ENCODE data around the gene DCLRE1B.
A peak's percentile ranks its signal among the peaks of the same experiment; 100 is the strongest.

The DCLRE1B gene

GRCh38 chr1:113904674-113905434 lies at the start of gene DCLRE1B, which contains the start of gene AP4B1:
Gene DCLRE1B, plus strand, starts transcription at chr1:113905326. Its CDS starts 261 bp downstream, at chr1:113905587.
Gene AP4B1, minus strand, starts transcription at chr1:113904799. Its CDS starts 82 bp downstream, at chr1:113904717.
- Histone ChIP-seq H3K9me3 (ENCODE audit: low read length) (no peaks in the 10 kb centered on the region), H3K4me1 (ENCODE audit: insufficient read depth, low read length) (peaks cover 8% of the 10 kb centered on the region), H2AFZ (ENCODE audit: low read depth, low read length) (peak within 1 kb of the TSS; percentile 85), H3K27me3 (ENCODE audit: insufficient read depth, low read length) (no peaks in the 10 kb centered on the region), H3K4me3 (ENCODE audit: low read length) (peak within 1 kb of the TSS; percentile 65), H3K36me3 (ENCODE audit: insufficient read depth, low read length) (peaks cover 27% of the 10 kb centered on the region)

GRCh38 chr1:113855630-113856400 lies 49.3 kb upstream of the DCLRE1B start:
- Histone ChIP-seq H3K27me3 (ENCODE audit: insufficient read depth, low read length) (no peaks in the 10 kb centered on the region), H3K4me3 (ENCODE audit: low read length) (no peak overlapping the region), H3K36me3 (ENCODE audit: insufficient read depth, low read length) (no peaks in the 10 kb centered on the region), H3K9me3 (ENCODE audit: low read length) (no peaks in the 10 kb centered on the region), H3K4me1 (ENCODE audit: insufficient read depth, low read length) (no peaks in the 10 kb centered on the region), H2AFZ (ENCODE audit: low read depth, low read length) (no peak overlapping the region)

GRCh38 chr1:113856401-113856790 lies 48.7 kb upstream of the DCLRE1B start:
- H3K4me1 ChIP-seq (ENCODE audit: insufficient read depth, low read length), result no peaks in the 10 kb centered on the region
- H2AFZ ChIP-seq (ENCODE audit: low read depth, low read length), result no peak overlapping the region
- H3K36me3 ChIP-seq (ENCODE audit: insufficient read depth, low read length), result no peaks in the 10 kb centered on the region
- H3K9me3 ChIP-seq (ENCODE audit: low read length), result no peaks in the 10 kb centered on the region
- H3K4me3 ChIP-seq (ENCODE audit: low read length), result no peak overlapping the region
- no peaks in the 10 kb centered on the region for H3K27me3 ChIP-seq (ENCODE audit: insufficient read depth, low read length)

- Histone ChIP-seq H3K9me3 (ENCODE audit: low read length) (no peaks in the 10 kb centered on the region), H3K36me3 (ENCODE audit: insufficient read depth, low read length) (no peaks in the 10 kb centered on the region), H3K27me3 (ENCODE audit: insufficient read depth, low read length) (no peaks in the 10 kb centered on the region), H2AFZ (ENCODE audit: low read depth, low read length) (no peak overlapping the region), H3K4me3 (ENCODE audit: low read length) (no peak overlapping the region), H3K4me1 (ENCODE audit: insufficient read depth, low read length) (no peaks in the 10 kb centered on the region)
Measured at GRCh38 chr1:113857776-113858175, 47.4 kb upstream of the DCLRE1B start.

GRCh38 chr1:113858418-113858817 lies 46.7 kb upstream of the DCLRE1B start:
- H3K9me3 ChIP-seq (ENCODE audit: low read length), result no peaks in the 10 kb centered on the region
- no peaks in the 10 kb centered on the region for H3K27me3 ChIP-seq (ENCODE audit: insufficient read depth, low read length)
- no peaks in the 10 kb centered on the region for H3K36me3 ChIP-seq (ENCODE audit: insufficient read depth, low read length)
- H3K4me3 ChIP-seq (ENCODE audit: low read length), result no peak overlapping the region
- H2AFZ ChIP-seq (ENCODE audit: low read depth, low read length), result no peak overlapping the region
- H3K4me1 ChIP-seq (ENCODE audit: insufficient read depth, low read length), result no peaks in the 10 kb centered on the region

- Histone ChIP-seq H3K4me3 (ENCODE audit: low read length) (no peak overlapping the region), H3K9me3 (ENCODE audit: low read length) (no peaks in the 10 kb centered on the region), H3K36me3 (ENCODE audit: insufficient read depth, low read length) (no peaks in the 10 kb centered on the region), H3K4me1 (ENCODE audit: insufficient read depth, low read length) (no peaks in the 10 kb centered on the region), H3K27me3 (ENCODE audit: insufficient read depth, low read length) (no peaks in the 10 kb centered on the region), H2AFZ (ENCODE audit: low read depth, low read length) (peak overlapping the region; percentile 16)
Measured at GRCh38 chr1:113858982-113859381, 46.1 kb upstream of the DCLRE1B start.

GRCh38 chr1:113859478-113860175 lies 45.5 kb upstream of the DCLRE1B start:
- no peaks in the 10 kb centered on the region for H3K27me3 ChIP-seq (ENCODE audit: insufficient read depth, low read length)
- no peaks in the 10 kb centered on the region for H3K9me3 ChIP-seq (ENCODE audit: low read length)
- H3K36me3 ChIP-seq (ENCODE audit: insufficient read depth, low read length), result no peaks in the 10 kb centered on the region
- peak overlapping the region; percentile 16 for H2AFZ ChIP-seq (ENCODE audit: low read depth, low read length)
- no peaks in the 10 kb centered on the region for H3K4me1 ChIP-seq (ENCODE audit: insufficient read depth, low read length)
- H3K4me3 ChIP-seq (ENCODE audit: low read length), result no peak overlapping the region

- Histone ChIP-seq H3K9me3 (ENCODE audit: low read length) (no peaks in the 10 kb centered on the region), H3K4me1 (ENCODE audit: insufficient read depth, low read length) (no peaks in the 10 kb centered on the region), H2AFZ (ENCODE audit: low read depth, low read length) (no peak overlapping the region), H3K4me3 (ENCODE audit: low read length) (no peak overlapping the region), H3K36me3 (ENCODE audit: insufficient read depth, low read length) (no peaks in the 10 kb centered on the region), H3K27me3 (ENCODE audit: insufficient read depth, low read length) (no peaks in the 10 kb centered on the region)
Measured at GRCh38 chr1:113860891-113861290, 44.2 kb upstream of the DCLRE1B start.

- H3K36me3 ChIP-seq (ENCODE audit: insufficient read depth, low read length), result no peaks in the 10 kb centered on the region
- no peak overlapping the region for H3K4me3 ChIP-seq (ENCODE audit: low read length)
- H3K27me3 ChIP-seq (ENCODE audit: insufficient read depth, low read length), result no peaks in the 10 kb centered on the region
- H2AFZ ChIP-seq (ENCODE audit: low read depth, low read length), result no peak overlapping the region
- H3K9me3 ChIP-seq (ENCODE audit: low read length), result no peaks in the 10 kb centered on the region
- H3K4me1 ChIP-seq (ENCODE audit: insufficient read depth, low read length), result no peaks in the 10 kb centered on the region
Measured at GRCh38 chr1:113861641-113862040, 43.5 kb upstream of the DCLRE1B start.

- H2AFZ ChIP-seq (ENCODE audit: low read depth, low read length), result no peak overlapping the region
- no peak overlapping the region for H3K4me3 ChIP-seq (ENCODE audit: low read length)
- no peaks in the 10 kb centered on the region for H3K4me1 ChIP-seq (ENCODE audit: insufficient read depth, low read length)
- no peaks in the 10 kb centered on the region for H3K9me3 ChIP-seq (ENCODE audit: low read length)
- no peaks in the 10 kb centered on the region for H3K36me3 ChIP-seq (ENCODE audit: insufficient read depth, low read length)
- peaks cover 6% of the 10 kb centered on the region for H3K27me3 ChIP-seq (ENCODE audit: insufficient read depth, low read length)
Measured at GRCh38 chr1:113868387-113869083, 36.6 kb upstream of the DCLRE1B start.

GRCh38 chr1:113870778-113871177 lies 34.3 kb upstream of the DCLRE1B start:
- no peaks in the 10 kb centered on the region for H3K4me1 ChIP-seq (ENCODE audit: insufficient read depth, low read length)
- no peak overlapping the region for H2AFZ ChIP-seq (ENCODE audit: low read depth, low read length)
- no peaks in the 10 kb centered on the region for H3K36me3 ChIP-seq (ENCODE audit: insufficient read depth, low read length)
- H3K9me3 ChIP-seq (ENCODE audit: low read length), result no peaks in the 10 kb centered on the region
- H3K27me3 ChIP-seq (ENCODE audit: insufficient read depth, low read length), result peaks cover 6% of the 10 kb centered on the region
- H3K4me3 ChIP-seq (ENCODE audit: low read length), result no peak overlapping the region

GRCh38 chr1:113871597-113872113 lies 33.5 kb upstream of the DCLRE1B start, which contains the start of gene PTPN22:
Gene PTPN22, minus strand, starts transcription at chr1:113871712.
- Histone ChIP-seq H2AFZ (ENCODE audit: low read depth, low read length) (no peak within 1 kb of the TSS), H3K9me3 (ENCODE audit: low read length) (no peaks in the 10 kb centered on the region), H3K4me1 (ENCODE audit: insufficient read depth, low read length) (no peaks in the 10 kb centered on the region), H3K4me3 (ENCODE audit: low read length) (no peak within 1 kb of the TSS), H3K36me3 (ENCODE audit: insufficient read depth, low read length) (no peaks in the 10 kb centered on the region), H3K27me3 (ENCODE audit: insufficient read depth, low read length) (peaks cover 6% of the 10 kb centered on the region)
